GM21619 (cell line): Measurements from ENCODE around the gene SCGB2A2.

ENCODE experiments used
- ATAC-seq: cut with Tn5 transposase; IDR thresholded peaks from one replicate; pipeline ENCODE4 v1.9.1; 2021; ENCODE audit not compliant: unreplicated experiment

SCGB2A2 gene

DNA sequence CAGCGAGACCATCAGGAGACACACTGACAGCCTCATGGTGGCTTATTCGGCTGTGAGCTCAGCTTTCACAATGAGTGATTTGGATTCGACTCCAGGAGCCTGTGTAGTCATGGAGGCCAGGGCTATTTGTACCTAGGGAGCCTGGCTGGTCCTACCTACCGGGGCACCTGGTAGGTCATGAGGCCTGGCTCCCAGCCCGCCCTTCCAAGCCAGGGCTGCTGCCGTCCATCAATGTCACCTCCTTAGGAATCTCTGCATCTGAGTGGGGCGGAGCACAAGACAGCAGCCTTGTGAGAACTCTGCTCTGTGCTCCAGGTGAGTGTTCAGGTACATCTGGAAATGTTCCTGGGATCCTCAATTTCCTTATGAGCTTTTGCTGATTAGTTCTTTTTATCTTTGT is 29.0 kb downstream of the SCGB2A2 start, which contains the start of gene SCGB1D4:
Gene SCGB1D4, minus strand, starts transcription at position 101 of the 400 bp plus-strand sequence. Its CDS starts 65 bp downstream, at position 36.
- ATAC-seq, result no peak

DNA sequence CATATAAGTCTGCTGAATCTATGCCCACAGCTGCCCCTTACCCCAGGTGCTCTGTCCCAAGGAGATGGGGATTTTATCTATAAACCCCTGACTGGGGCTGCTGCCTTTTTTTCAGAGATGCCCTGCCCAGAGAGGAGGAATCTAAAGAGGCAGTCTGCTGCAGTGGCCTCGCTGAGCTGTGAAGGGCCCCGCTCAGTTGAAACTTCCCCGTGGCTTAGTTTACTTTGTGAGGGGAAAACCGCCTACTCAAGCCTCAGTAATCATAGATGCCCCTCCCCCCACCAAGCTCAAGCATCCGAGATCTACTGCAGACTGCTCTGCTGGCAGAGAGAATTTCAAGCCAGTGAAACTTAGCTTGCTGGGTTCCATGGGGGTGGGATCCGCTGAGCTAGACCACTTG is 36.3 kb downstream of the SCGB2A2 start:
- no peak for ATAC-seq

DNA sequence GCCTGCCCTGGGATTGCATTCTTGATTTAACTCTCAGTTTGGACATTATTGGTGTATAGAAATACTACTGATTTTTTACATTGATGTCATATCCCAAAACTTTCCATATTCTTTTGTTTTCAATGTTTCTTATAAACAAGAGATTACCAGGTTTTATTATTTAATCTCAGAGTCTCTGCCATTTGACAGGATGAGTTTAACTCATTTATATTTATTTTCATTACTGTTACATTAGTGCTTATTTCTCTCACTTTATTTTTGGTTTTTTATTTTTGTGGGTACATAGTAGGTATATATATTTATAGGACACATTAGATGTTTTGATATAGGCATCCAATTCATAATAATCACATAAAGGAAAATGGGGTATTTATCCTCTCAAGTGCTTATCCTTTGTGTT is 38.0 kb downstream of the SCGB2A2 start:
- no peak for ATAC-seq

DNA sequence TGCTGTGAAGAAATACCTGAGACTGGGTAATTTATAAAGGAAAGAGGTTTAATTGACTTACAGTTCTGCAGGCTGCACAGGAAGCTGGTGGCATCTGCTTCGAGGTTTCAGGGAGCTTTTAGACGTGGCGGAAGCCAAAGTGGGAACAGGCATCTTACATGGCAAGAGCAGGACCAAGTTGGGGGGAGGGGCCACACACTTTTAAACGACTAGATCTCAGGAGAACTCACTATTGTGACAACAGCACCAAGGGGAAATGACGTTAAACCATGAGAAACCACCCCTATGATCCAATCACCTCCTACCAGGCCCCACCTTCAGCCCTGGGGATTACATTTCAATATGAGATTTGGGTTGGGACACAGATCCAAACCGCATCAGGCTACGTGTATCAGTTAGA is 40.0 kb downstream of the SCGB2A2 start:
- ATAC-seq, result no peak

DNA sequence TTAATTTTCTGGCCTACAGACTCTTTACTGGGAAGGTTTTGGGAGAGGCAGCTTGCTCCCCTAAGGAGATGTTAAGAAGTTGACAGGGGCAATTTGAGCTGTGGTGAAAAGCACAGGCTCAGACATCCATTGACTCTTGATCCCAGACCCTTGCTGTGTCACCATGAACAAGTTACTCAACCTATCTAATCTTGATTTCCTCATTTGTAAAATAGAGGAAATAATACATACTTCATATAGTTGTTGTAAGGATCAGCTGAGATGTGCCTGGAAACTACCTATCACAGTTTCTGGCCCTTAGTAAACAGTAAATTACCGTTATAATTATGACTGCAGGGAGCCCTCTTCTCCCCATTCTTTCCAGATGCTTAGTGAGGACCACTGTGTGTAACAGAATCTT is 45.5 kb downstream of the SCGB2A2 start:
- no peak for ATAC-seq

DNA sequence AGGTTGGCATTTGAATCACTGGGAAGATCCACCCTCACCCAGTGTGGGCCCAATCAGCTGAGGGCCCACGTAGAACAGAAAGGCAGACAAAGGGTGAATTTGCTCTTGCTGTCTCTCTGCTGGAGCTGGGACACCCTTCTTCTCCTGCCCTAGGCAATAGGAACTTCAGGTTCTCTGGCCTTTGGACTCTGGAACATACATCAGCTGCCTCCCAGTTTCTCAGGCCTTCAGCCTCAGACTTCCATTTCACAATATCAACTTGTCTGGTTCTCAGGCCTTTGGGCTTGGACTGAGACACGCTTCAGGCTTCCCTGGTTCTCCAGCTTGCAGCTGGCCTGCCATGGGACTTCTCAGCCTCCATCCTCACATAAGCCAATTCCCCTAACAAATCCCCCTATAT is 52.6 kb downstream of the SCGB2A2 start:
- no peak for ATAC-seq
